Subcutaneous adipose tissue (tissue), 4 donors: ENCODE measurements around the gene ABCC3. TPM values are rescaled to one million over a fixed set of nuclear protein-coding genes. Genes with fewer than 3 reads are reported as not detected.

Source experiments
- total RNA-seq, 4 donors: library from RNA; depleted of rRNA; stranded (reverse); fragments of >200 nt; gene quantifications; one replicate each; pipeline ENCODE4 v1.1.0, GENCODE V29; 2016
- TF ChIP-seq, protein P1 (sequence below): fragments of 450-650 bp; IDR thresholded peaks from one replicate; pipeline ENCODE4 v1.5.1; 2016; ENCODE audit warnings: low read depth, mild to moderate bottlenecking, control low read depth, antibody characterized with exemption, moderate library complexity

ABCC3 gene
- total RNA-seq, 4 donors from 2014 or later, result 12.2 to 23.1 (median 15.5) TPM

- TF ChIP-seq, protein P1, sequence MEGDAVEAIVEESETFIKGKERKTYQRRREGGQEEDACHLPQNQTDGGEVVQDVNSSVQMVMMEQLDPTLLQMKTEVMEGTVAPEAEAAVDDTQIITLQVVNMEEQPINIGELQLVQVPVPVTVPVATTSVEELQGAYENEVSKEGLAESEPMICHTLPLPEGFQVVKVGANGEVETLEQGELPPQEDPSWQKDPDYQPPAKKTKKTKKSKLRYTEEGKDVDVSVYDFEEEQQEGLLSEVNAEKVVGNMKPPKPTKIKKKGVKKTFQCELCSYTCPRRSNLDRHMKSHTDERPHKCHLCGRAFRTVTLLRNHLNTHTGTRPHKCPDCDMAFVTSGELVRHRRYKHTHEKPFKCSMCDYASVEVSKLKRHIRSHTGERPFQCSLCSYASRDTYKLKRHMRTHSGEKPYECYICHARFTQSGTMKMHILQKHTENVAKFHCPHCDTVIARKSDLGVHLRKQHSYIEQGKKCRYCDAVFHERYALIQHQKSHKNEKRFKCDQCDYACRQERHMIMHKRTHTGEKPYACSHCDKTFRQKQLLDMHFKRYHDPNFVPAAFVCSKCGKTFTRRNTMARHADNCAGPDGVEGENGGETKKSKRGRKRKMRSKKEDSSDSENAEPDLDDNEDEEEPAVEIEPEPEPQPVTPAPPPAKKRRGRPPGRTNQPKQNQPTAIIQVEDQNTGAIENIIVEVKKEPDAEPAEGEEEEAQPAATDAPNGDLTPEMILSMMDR, result no peak
Observed at GRCh38 chr17:50615828-50616227, 18.9 kb upstream of the ABCC3 start.

- TF ChIP-seq, protein P1, result no peak
Observed at GRCh38 chr17:50618300-50618699, 16.4 kb upstream of the ABCC3 start.

GRCh38 chr17:50618941-50619340 is 15.7 kb upstream of the ABCC3 start:
- TF ChIP-seq, protein P1, result no peak

DNA sequence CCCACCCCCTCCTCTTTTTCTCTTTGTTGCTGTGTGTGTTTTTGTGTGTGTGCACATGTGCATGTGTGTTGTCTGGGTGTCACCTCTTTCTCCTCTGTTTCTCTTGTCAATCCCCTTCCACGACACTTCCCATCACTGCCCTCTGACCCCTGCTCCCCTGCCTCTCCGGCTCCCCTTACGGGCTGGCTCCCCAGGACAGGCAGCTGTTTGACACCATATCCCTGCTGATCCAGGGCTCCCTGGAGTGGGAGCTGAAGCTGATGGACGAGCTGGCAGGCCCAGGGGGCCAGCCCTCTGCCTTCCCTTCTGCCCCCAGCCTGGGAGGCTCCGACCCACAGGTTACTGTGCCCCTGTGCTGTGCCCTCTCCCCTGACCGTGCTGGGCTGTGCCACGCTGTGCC is 15.2 kb upstream of the ABCC3 start:
- TF ChIP-seq, protein P1, result no peak

- TF ChIP-seq, protein P1, result no peak
Observed at GRCh38 chr17:50620237-50620636, 14.4 kb upstream of the ABCC3 start.

GRCh38 chr17:50620858-50621257 is 13.8 kb upstream of the ABCC3 start:
- TF ChIP-seq, protein P1, result no peak

DNA sequence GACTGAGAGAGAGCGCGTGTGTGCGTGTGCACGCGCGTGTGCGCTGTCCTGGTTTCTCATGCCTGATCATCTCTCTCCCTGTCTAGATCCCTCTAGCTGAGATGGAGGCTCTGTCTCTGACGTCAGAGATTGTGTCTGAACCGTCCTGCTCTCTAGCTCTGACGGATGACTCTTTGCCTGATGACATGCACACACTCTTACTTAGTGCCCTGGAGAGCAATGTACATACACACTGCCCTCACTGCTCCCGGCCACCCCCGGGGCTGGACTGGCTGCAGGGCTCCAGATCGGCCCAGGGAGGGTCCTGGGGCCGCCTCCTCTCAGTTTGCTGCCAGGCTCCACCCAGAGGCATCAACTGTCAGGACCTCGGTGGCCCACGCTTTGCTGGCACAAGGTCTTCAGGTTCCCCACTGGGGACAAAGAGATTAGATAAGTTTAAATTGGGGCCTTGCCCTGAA is 13.1 kb upstream of the ABCC3 start:
- TF ChIP-seq, protein P1, result no peak
